Stimulated activated CD4-positive, alpha-beta T cell treated with anti-CD3 and anti-CD28 coated beads, Interleukin-15, amount 100 ng/mL, for 48 hours (primary cell): Measurements from ENCODE around the gene WDFY2.
A peak's percentile ranks its signal among the peaks of the same experiment; 100 is the strongest.
"Not testable (repeated sequence)": the region's sequence is repeated elsewhere in the genome, so short reads cannot be mapped to it uniquely, and the experiment has no call there.

Experiments
- DNase-seq, 2 donors: peaks; one replicate each; pipeline ENCODE4 v3.0.0-alpha.2; 2020; ENCODE audit warnings: low read depth in 2 of 2

Gene WDFY2

DNA sequence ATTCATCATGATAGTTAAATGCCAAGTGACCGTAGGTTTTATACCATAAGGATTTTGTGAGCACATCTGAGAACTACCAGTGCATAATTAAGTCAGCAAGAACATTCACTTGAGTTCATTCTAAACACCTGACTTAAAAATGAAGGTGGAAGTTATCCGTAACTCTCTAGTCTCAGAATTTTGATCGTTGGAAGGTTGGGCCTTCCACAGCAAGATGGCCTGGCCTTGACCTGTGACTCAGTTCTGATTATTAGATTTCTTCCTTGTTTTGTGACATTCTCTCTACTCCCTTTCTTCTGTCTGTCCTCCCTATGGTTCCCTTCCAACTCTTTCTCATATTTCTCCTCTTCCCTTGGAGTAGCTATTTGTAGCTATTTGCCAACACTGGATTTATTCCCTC lies 20.0 kb upstream of the WDFY2 start:
- no peak for DNase-seq

DNA sequence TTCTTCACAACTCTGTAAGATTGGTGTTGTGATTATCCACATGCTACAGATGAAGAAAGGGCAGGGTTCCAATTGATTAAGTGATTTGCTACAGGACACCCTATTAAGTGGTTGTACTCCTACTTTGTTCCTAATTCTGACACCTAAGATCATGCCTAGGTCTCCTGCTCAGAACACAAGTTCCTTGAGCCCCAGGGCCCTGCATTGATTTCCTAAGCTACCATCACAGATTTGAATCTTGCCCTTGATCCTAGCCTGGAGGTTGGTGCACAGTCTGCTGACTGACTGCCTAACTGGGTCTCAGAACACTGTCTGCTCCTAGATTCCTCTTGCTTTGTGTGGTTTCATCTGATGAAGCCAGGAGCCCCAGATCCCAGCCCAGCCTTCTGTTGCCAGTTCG lies 19.6 kb upstream of the WDFY2 start:
- DNase-seq: no peak

DNA sequence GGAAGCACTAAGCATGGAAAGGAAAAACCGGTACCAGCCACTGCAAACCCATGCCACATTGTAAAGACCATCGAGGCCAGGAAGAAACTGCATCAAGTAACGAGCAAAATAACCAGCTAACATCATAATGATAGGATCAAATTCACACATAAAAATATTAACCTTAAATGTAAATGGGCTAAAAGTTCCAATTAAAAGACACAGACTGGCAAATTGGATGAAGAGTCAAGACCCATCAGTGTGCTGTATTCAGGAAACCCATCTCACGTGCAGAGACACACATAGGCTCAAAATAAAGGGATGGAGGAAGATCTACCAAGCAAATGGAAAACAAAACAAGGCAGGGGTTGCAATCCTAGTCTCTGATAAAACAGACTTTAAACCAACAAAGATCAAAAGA lies 15.3 kb upstream of the WDFY2 start:
- DNase-seq: not testable (repeated sequence)

- no peak for DNase-seq
These were observed 7.5 kb upstream of the WDFY2 start for GRCh38 chr13:51576754-51577153.

DNA sequence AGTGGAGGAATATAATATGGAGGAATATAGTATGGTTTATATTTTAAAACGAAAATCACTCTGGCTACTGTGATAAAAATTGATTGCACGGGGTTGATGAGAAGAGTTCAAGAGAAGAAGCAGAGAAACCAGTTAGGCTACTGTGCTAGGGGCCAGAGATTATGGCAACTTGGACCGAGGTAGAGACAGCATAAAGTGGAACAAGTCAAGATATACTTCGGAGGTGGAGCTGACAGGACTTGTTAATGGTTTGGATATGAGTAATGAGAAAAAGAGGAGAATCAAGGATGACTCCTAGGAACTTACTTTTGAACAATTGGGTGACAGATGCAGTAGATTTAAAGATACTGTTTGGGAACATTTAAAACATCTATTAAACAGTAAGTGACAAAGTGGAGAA lies 6.6 kb upstream of the WDFY2 start:
- DNase-seq: no peak

DNA sequence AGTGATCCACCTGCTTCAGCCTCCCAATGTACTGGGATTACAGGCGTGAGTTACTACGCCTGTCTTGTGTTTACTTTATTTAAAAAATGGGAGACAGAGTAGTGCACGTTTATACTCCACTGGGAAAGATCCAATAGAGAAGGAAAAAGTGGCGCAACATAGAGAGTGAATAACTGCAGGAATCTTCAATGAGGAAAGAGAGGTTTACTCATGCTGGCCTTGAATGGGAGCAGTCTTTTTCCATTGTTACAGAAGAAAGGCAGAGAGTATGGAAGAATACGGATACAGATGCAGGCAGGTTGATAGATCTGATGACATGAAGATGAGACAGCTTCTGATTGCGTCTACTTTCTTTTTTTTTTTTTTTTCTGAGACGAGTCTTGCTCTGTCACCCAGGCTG lies 4.6 kb upstream of the WDFY2 start:
- DNase-seq: no peak

DNA sequence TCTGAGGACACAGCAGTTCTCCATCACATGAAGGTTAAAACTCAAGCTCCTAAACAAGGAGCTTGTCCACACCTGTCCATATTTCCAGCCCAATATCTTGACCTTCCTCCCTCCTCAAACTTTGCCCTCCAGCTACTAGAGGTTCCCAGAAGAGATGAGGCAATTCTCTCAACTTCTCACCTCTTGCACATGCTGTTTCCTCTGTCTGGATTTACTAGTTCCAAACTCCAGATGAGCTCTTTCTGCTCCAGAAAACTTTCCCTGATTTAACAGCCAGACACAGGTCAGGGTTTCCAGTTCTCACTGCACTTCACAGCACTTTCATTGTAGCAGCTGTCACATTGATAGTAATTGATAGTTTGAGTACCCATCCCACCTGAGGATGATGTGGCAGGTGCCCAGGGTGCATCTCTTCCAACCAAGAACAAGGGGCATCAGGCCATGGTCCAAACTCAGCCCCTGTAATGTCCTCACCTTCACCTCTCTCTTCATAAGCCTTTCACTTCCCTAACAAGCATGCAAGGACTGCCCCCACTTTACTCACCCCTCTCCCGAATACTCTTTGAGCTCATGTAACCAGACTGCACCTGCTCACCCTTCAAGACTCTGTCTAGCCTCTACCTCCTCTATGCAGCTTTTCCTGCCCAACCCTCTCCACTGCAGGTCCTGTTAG lies 3.0 kb upstream of the WDFY2 start:
- DNase-seq: no peak

GRCh38 chr13:51583469-51583874 lies 790 bp upstream of the WDFY2 start:
- DNase-seq: no peak

GRCh38 chr13:51584731-51585672 lies 740 bp downstream of the WDFY2 start:
- peak; percentile 38 to 48 for DNase-seq

DNA sequence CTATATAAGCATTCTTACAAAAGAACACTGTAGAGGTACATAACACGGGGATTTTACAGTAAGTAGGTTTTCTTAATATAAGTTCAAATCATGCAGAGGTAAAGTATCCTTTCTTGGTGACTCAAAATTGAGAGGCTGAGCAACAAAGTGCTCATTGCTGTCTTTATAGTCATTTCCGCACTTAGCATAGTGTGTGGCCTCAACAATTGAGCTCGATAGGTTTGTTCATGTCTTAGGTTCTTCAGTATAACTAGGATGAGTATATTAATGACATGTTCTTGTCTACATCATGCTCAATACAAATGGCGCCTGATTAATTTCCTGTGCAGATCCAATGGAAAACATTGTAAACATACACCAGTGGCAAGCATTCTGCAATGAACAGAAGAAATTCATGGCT lies 1.4 kb downstream of the WDFY2 start:
- peak in 1 of 2 donors; percentile 6 for DNase-seq

DNA sequence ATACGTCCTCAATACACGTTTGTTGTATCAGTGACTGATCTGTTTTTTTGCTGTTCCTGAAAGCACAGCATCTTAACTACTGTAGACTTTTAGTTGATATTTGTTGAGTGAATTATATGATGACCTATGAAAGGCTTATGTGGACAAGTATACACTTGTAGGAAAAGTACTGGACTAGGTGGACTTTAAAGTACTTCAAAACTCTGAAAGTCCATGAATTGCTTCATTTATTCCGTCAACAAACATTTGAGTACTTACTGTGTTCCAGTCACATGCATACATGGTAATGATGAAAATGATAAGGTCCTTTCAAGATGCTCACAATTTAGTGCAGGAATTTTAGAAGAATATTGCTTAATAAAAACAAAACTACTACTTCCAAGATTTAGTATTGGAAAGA lies 3.1 kb downstream of the WDFY2 start:
- no peak for DNase-seq

GRCh38 chr13:51588406-51588949 lies 4.2 kb downstream of the WDFY2 start:
- no peak for DNase-seq

- DNase-seq: no peak
These were observed 5.5 kb downstream of the WDFY2 start for GRCh38 chr13:51589793-51590192.

DNA sequence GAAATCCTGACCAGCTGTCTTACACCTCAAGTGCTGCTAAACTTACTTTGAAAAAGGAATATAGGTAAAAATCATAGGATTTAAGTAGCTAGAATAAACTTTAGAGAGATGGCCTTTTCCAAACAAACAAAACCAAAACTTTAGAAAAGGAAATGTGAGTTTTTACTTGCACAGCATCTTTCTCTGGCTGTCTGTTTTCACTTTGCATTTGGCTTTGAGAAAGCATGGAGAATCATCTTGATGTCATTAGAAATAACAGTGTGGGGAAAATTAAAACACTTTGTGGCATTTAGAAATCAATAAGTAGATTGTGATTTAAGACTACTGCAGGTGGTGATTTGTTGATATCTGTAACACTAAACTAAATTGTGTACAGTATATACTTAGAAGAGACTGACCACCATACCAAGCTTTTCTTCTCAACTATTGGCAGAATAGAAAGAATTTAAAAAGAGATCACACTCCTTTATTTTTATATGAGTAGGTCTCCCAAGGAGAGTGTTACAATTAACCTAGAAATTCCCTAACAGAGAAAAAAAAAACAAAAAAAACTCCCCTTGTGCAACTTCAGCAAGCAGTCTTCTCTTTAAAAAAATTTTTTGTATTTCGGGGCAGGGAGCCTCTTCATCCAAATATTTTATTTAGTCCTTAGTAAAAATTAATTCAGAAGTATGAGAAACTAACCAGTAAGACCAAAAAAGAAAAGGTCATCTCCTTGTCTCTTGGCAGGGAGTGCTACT lies 6.1 kb downstream of the WDFY2 start:
- no peak for DNase-seq

- DNase-seq: no peak
These were observed 6.8 kb downstream of the WDFY2 start for GRCh38 chr13:51590971-51591627.

DNA sequence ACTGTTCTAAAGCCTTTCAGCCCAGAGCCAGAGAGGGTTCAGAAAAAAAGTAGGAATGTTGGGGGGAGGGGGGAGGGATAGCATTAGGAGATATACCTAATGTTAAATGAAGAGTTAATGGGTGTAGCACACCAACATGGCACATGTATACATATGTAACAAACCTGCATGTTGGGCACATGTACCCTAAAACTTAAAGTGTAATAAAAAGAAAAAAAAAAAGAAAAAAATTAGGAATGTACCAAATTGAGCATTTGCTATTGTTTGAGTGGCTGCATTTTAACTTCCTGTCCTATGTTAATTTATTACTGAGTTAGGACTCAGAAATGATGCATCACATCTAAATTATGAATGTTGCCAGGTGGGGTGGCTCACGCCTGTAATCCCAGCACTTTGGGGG lies 7.7 kb downstream of the WDFY2 start:
- DNase-seq: not testable (repeated sequence)

GRCh38 chr13:51594432-51594831 lies 10.2 kb downstream of the WDFY2 start:
- no peak for DNase-seq

- DNase-seq: no peak
These were observed 11.2 kb downstream of the WDFY2 start for GRCh38 chr13:51595416-51595815.

DNA sequence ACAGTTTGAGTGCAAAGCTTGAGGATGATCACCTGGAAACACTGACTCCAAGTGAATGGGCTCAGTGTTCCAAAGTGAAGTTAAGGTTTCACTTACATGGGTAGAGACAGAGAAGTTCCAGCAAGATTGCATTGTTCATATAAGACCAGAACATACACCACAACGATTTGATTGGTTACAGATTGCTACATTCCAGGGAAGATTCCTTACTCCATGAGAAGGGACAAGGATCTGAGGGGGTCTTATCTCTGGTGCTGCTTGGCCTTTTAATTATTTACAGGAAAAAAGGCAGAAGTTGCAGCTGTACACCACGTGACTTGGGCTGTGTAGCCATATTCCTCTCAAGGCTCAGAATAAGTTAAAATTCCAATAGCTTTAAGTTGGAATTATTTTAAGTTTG lies 12.3 kb downstream of the WDFY2 start:
- DNase-seq: no peak

DNA sequence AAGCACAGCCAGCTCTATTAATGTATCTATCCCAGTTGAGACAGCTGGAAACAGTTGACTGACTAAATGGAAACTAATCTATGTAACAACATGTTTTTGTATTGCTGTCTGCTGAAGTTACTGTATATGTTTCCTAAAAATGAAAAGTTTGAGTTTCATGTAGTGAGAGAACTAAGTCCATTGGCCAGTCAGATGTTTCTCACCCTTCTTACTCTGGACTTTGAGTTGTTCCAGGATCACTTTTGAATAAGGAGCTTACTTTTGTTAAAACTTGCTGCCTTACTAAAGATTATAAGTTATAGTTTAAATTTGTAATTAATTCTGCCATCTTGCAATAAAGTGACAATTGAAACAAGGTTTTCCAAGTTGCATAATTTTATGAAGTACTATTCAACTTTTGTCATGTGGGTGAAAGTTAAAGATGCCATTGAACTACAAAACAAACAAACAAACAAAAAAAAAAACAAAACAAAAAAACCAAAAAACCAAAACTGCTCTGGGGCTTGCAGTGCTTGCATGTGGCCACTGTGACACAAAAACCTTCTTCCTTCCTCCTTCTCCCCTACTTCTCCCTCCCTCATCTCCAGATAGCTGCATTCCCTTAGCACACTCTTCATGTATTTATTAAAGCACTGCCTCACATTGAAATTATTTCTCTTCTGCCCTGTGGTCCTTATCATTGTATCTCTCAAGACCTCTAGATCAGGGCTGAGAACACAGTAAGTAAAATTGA lies 15.3 kb downstream of the WDFY2 start:
- DNase-seq: no peak

GRCh38 chr13:51600703-51601102 lies 16.4 kb downstream of the WDFY2 start:
- no peak for DNase-seq
